Lower leg skin (tissue), 3 donors: ENCODE data around the gene TOMM40L.

Experiments
- POLR2A ChIP-seq, 2 donors: fragments of 450-650 bp; IDR thresholded peaks; one replicate each; pipeline ENCODE4 v1.6.1; 2016 to 2017; ENCODE audit warnings: antibody characterized with exemption in 2 of 2, mild to moderate bottlenecking in 1 of 2, moderate library complexity in 1 of 2
- TF ChIP-seq, protein P1 (sequence below), 3 donors: fragments of 450-650 bp; IDR thresholded peaks; one replicate each; pipeline ENCODE4 v1.5.1; 2016; ENCODE audit warnings: antibody characterized with exemption in 3 of 3, mild to moderate bottlenecking in 3 of 3, moderate library complexity in 2 of 3

DNA sequence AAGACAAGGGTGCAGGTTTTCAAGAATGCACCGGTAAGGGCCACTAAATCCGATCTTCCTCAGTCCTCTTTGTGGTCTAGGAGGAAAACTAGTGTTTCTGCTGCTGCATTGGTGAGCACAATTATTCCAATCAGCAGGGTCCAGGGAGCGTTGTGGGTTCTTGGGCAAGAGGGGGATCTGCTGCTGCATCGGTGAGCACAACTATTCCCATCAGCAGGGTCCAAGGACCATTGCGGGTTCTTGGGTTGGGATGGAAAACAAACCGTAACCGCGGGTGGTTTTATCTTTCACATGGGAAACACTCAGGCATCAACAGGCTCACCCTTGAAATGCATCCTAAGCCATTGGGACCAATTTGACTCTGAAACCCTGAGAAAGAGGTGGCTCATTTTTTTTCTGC is 25.7 kb downstream of the TOMM40L start:
- TF ChIP-seq, protein P1, sequence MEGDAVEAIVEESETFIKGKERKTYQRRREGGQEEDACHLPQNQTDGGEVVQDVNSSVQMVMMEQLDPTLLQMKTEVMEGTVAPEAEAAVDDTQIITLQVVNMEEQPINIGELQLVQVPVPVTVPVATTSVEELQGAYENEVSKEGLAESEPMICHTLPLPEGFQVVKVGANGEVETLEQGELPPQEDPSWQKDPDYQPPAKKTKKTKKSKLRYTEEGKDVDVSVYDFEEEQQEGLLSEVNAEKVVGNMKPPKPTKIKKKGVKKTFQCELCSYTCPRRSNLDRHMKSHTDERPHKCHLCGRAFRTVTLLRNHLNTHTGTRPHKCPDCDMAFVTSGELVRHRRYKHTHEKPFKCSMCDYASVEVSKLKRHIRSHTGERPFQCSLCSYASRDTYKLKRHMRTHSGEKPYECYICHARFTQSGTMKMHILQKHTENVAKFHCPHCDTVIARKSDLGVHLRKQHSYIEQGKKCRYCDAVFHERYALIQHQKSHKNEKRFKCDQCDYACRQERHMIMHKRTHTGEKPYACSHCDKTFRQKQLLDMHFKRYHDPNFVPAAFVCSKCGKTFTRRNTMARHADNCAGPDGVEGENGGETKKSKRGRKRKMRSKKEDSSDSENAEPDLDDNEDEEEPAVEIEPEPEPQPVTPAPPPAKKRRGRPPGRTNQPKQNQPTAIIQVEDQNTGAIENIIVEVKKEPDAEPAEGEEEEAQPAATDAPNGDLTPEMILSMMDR (IDR thresholded peaks at IDR 0.05) = no peak
- TF ChIP-seq POLR2A (IDR thresholded peaks at IDR 0.05) = no peak
